KMS-11 (cell line): Measurements from ENCODE around the gene TOX2.

Source experiments
- H2AFZ ChIP-seq: fragments of 200-600 bp; sonication (generic); 2 replicates; pipeline ENCODE4 v1.6.1; 2016; ENCODE audit warnings: antibody characterized with exemption, mixed run types, low read depth
- H3K27ac ChIP-seq: fragments of 200-600 bp; sonication (generic); 2 replicates; pipeline ENCODE4 v1.6.1; 2016; ENCODE audit warnings: mild to moderate bottlenecking, mixed run types
- H3K27me3 ChIP-seq: fragments of 200-600 bp; sonication (generic); 2 replicates; pipeline ENCODE4 v1.6.1; 2017; ENCODE audit warnings: mild to moderate bottlenecking, low read depth, mixed run types, moderate library complexity; ENCODE audit not compliant: insufficient read depth
- H3K36me3 ChIP-seq: fragments of 200-600 bp; sonication (generic); 2 replicates; pipeline ENCODE4 v1.6.1; 2017; ENCODE audit warnings: mild to moderate bottlenecking, mixed run types; ENCODE audit not compliant: insufficient read depth
- H3K4me1 ChIP-seq: fragments of 200-600 bp; sonication (generic); 2 replicates; pipeline ENCODE4 v1.6.1; 2016; ENCODE audit warnings: mild to moderate bottlenecking, low read depth, mixed run types; ENCODE audit not compliant: poor library complexity, severe bottlenecking
- H3K4me2 ChIP-seq: fragments of 200-600 bp; sonication (generic); 2 replicates; pipeline ENCODE4 v1.7.0; 2016; ENCODE audit warnings: mild to moderate bottlenecking, mixed run types
- H3K4me3 ChIP-seq: fragments of 200-600 bp; sonication (generic); IDR thresholded peaks from 2 replicates; pipeline ENCODE4 v1.6.1; 2017; ENCODE audit warnings: low read depth, low read length, mixed read lengths; ENCODE audit not compliant: insufficient read depth
- H3K79me2 ChIP-seq: fragments of 200-600 bp; sonication (generic); 2 replicates; pipeline ENCODE4 v1.6.1; 2016; ENCODE audit warnings: low read depth, mixed run types; ENCODE audit not compliant: insufficient read depth
- H3K9ac ChIP-seq: fragments of 200-600 bp; sonication (generic); 2 replicates; pipeline ENCODE4 v1.6.1; 2016; ENCODE audit warnings: mild to moderate bottlenecking, mixed run types
- H4K20me1 ChIP-seq: fragments of 200-600 bp; sonication (generic); 2 replicates; pipeline ENCODE4 v1.6.1; 2016; ENCODE audit warnings: mild to moderate bottlenecking, mixed run types; ENCODE audit not compliant: insufficient read depth
- TF ChIP-seq, protein P1 (sequence below): fragments of 200-600 bp; sonication (generic); conservative IDR thresholded peaks from 2 replicates; pipeline ENCODE4 v1.6.1; 2017; ENCODE audit warnings: low read depth, mild to moderate bottlenecking, antibody characterized with exemption, low read length, moderate library complexity, mixed read lengths

Gene TOX2

DNA sequence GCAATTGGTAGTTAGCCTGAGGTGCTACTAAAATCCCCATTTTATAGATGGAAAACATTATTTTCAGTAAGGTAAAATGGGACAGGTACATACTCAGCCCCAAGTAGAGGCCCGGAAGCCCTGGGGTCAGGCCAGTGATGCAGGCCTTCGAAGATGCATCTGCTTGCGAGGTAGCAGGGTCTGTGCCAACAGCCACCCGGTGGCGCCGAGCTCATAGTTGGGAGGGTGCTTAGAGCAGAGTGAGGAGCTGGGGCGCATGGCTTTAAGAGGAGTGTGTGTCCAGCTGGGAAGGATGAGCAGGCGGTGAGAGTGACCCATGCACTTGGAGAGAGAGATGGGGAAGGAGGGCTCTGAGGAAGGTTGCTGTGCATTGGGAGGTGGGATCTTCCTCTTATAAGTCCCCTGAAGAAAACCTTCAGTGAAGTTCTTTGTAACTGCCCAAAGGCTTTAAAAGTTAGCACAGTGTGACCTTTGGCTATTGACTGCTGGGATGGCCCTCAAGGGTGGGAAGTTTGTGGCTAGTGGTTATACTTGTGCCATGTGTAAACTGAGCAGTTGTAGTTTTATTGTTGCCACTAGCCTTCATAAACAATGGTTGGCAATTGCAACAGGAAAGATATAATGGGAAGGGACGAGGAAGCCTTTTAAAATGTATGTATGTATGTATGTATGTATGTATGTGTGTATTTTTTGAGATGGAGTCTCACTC is 71.1 kb downstream of the TOX2 start:
- TF ChIP-seq, protein P1, sequence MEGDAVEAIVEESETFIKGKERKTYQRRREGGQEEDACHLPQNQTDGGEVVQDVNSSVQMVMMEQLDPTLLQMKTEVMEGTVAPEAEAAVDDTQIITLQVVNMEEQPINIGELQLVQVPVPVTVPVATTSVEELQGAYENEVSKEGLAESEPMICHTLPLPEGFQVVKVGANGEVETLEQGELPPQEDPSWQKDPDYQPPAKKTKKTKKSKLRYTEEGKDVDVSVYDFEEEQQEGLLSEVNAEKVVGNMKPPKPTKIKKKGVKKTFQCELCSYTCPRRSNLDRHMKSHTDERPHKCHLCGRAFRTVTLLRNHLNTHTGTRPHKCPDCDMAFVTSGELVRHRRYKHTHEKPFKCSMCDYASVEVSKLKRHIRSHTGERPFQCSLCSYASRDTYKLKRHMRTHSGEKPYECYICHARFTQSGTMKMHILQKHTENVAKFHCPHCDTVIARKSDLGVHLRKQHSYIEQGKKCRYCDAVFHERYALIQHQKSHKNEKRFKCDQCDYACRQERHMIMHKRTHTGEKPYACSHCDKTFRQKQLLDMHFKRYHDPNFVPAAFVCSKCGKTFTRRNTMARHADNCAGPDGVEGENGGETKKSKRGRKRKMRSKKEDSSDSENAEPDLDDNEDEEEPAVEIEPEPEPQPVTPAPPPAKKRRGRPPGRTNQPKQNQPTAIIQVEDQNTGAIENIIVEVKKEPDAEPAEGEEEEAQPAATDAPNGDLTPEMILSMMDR = no peak
- H4K20me1 ChIP-seq = no peaks in the 10 kb centered on the region
- H3K36me3 ChIP-seq = no peaks in the 10 kb centered on the region
- H3K9ac ChIP-seq = no peak overlapping the region
- no peaks in the 10 kb centered on the region for H3K27me3 ChIP-seq
- H3K79me2 ChIP-seq = peaks cover 16% of the 10 kb centered on the region
- H3K4me3 ChIP-seq = no peak overlapping the region
- H3K4me1 ChIP-seq = peaks cover 82% of the 10 kb centered on the region
- no peak overlapping the region for H2AFZ ChIP-seq
- H3K4me2 ChIP-seq = no peak overlapping the region
- no peak overlapping the region for H3K27ac ChIP-seq

DNA sequence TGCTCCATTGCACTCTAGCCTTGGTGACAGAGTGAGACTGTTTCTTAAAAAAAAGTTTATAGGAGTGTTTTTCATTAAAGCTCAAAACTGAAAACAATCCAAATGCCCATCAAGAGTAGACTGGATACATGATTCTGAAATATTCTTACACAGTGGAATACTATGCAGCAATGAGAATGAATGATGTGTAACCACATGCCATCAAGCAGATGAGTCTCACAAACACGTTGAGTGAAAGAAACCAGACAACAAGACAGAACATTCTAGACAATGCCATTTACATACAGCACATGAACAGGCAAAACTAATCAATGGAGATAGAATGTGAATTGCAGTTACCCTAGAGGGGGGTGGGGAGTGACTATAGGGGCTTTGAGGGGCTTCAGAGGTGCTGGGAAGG is 72.4 kb downstream of the TOX2 start:
- H4K20me1 ChIP-seq = no peaks in the 10 kb centered on the region
- no peaks in the 10 kb centered on the region for H3K36me3 ChIP-seq
- peak overlapping the region; percentile 79; the same call in 1 of the 2 replicates for H3K27ac ChIP-seq
- peak overlapping the region; percentile 40 for H3K4me2 ChIP-seq
- H3K79me2 ChIP-seq = peaks cover 22% of the 10 kb centered on the region
- no peak overlapping the region for H3K9ac ChIP-seq
- peaks cover 75% of the 10 kb centered on the region for H3K4me1 ChIP-seq
- no peaks in the 10 kb centered on the region for H3K27me3 ChIP-seq
- TF ChIP-seq, protein P1 = no peak
- no peak overlapping the region for H2AFZ ChIP-seq
- H3K4me3 ChIP-seq = no peak overlapping the region

DNA sequence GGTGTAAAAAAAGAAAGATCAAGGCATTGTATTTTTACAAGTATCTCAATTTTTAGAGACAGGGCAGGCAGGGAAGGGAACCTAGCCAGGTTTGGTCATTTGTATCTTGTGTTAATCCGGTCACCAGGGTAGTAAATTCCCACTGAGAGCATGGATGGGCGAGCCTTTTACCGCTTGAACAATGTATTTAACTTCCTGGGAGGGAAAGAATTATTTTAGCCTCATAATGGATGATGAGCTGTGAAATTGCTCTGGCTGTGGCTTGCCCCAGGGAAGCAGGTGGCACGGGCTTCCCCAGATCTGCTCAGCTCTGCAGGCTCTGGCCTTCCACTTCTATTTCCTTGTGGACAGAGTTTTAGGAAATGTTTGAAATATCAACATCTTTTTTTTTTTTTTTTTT is 72.9 kb downstream of the TOX2 start:
- Histone ChIP-seq H3K4me1 (peaks cover 75% of the 10 kb centered on the region), H3K27me3 (no peaks in the 10 kb centered on the region), H3K27ac (peak overlapping the region; percentile 79; the same call in 1 of the 2 replicates), H4K20me1 (no peaks in the 10 kb centered on the region), H3K9ac (peak overlapping the region; percentile 19; the same call in 1 of the 2 replicates), H3K4me3 (no peak overlapping the region), H3K79me2 (peaks cover 22% of the 10 kb centered on the region), H2AFZ (no peak overlapping the region), H3K4me2 (peak overlapping the region; percentile 40), H3K36me3 (no peaks in the 10 kb centered on the region)
- TF ChIP-seq, protein P1 = no peak

DNA sequence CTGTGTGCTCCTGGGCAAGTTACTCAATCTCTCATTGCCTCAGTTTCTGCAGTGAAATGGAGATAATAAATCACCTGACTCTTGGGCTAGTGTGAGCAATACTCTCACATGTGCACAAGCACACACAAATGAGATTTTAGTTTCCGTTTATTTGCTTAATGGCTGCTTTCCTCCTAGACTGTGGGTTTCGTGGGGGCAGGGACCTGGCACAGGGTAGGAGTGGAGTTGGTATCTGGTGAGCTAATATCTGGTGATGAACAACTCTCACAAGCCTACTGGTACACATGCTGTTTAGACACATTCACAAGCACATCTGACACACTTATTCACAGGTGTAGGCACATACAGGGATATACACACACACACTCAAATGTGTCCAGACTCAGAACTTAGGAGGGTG is 73.8 kb downstream of the TOX2 start:
- peak overlapping the region; percentile 19; the same call in 1 of the 2 replicates for H3K9ac ChIP-seq
- peak overlapping the region; percentile 40 for H3K4me2 ChIP-seq
- no peak overlapping the region for H2AFZ ChIP-seq
- H3K36me3 ChIP-seq = no peaks in the 10 kb centered on the region
- TF ChIP-seq, protein P1 = no peak
- H3K79me2 ChIP-seq = peaks cover 22% of the 10 kb centered on the region
- H3K4me3 ChIP-seq = no peak overlapping the region
- H3K4me1 ChIP-seq = peaks cover 75% of the 10 kb centered on the region
- H3K27ac ChIP-seq = peak overlapping the region; percentile 79
- H3K27me3 ChIP-seq = no peaks in the 10 kb centered on the region
- H4K20me1 ChIP-seq = no peaks in the 10 kb centered on the region
